Thyroid gland (tissue), 4 donors: ENCODE data around the gene IGFBP5. TPM values are rescaled to one million over a fixed set of nuclear protein-coding genes. Genes with fewer than 3 reads are reported as not detected.
A peak's percentile ranks its signal among the peaks of the same experiment; 100 is the strongest.

Source experiments
- DNase-seq, 2 donors: peaks; one replicate each; pipeline ENCODE4 v3.0.0-alpha.2; 2019
- H3K27ac ChIP-seq, 3 donors: fragments of 200-600 bp; sonication (generic); 1 replicate in 2 of 3; 2 replicates in 1 of 3; pipeline ENCODE4 v1.5.1; 2016 to 2019; ENCODE audit warnings: mild to moderate bottlenecking in 1 of 3, moderate library complexity in 1 of 3
- H3K27me3 ChIP-seq: fragments of 200-600 bp; sonication (generic); one replicate; pipeline ENCODE4 v1.5.1; 2019
- H3K36me3 ChIP-seq, 2 donors: fragments of 200-600 bp; sonication (generic); one replicate each; pipeline ENCODE4 v1.5.1; 2016 to 2019
- H3K4me1 ChIP-seq, 2 donors: fragments of 200-600 bp; sonication (generic); one replicate each; pipeline ENCODE4 v1.5.1; 2017 to 2019
- H3K4me3 ChIP-seq, 3 donors: fragments of 200-600 bp; sonication (generic); replicated peaks in 1 of 3; 1 replicate in 2 of 3; 2 replicates in 1 of 3; pipeline ENCODE4 v1.5.1; 2016; ENCODE audit warnings: mild to moderate bottlenecking in 1 of 3
- H3K9me3 ChIP-seq: fragments of 200-600 bp; sonication (generic); one replicate; pipeline ENCODE4 v1.5.1; 2017
- CTCF ChIP-seq, 6 experiments: fragments of 200-600 bp in 3 of 6; fragments of 450-650 bp in 3 of 6; sonication (generic) in 3 of 6; IDR thresholded peaks; one replicate each; pipeline ENCODE4 v1.5.1; 2016 to 2019; ENCODE audit warnings: antibody characterized with exemption in 6 of 6, mild to moderate bottlenecking in 2 of 6, inconsistent platforms in 1 of 6, moderate library complexity in 1 of 6
- POLR2A ChIP-seq, 2 donors: fragments of 450-650 bp; IDR thresholded peaks; one replicate each; pipeline ENCODE4 v1.6.1; 2017; ENCODE audit warnings: antibody characterized with exemption in 2 of 2, mild to moderate bottlenecking in 2 of 2, moderate library complexity in 1 of 2
- WGBS, 2 donors: methylation state at CpG; one replicate each; pipeline ENCODE4 v1.1.5; 2017; 5-methylcytosine and 5-hydroxymethylcytosine counted together
- intact Hi-C: fragments of 100-400 bp; cut with DNase I; formaldehyde crosslinking; loops from one replicate; pipeline ENCODE4 v1.15.1; 2023
- total RNA-seq, 4 donors: library from RNA; depleted of rRNA; stranded (reverse); fragments of >200 nt; gene quantifications; one replicate each; pipeline ENCODE4 v1.2.3, GENCODE V29; 2016

Gene IGFBP5
- total RNA-seq, 4 donors from 2014 or later: 704 to 1,519 (median 952) TPM

DNA sequence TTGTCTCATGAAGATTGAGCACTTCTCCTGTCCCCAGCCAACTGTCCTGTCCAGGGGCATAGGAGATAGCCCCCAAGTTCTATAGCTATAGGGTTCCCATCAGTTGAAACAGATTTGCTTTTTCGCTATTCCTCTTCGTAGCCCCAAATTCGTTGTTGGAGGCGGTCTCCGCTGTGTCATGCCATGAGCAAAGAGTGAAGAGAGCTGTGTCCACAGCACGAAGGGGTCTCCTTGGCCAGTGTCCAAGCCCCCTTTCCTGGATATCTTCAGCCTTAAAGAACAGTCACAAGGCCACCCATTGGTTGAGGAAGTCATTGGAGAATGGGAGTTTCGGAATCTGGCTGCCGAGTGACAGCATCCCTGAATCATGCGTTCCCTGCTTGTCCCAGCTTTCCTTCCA is 21.0 kb downstream of the IGFBP5 start:
- no peaks in the 10 kb centered on the region for H3K4me1 ChIP-seq
- 88 to 89% methylated on average over 9 of the region's 9 CpGs for WGBS, 2 donors
- H3K27ac ChIP-seq: no peak overlapping the region
- H3K9me3 ChIP-seq: no peaks in the 10 kb centered on the region
- no peak overlapping the region for H3K4me3 ChIP-seq
- peaks cover 54 to 64% of the 10 kb centered on the region in 2 donors for H3K36me3 ChIP-seq
- TF ChIP-seq POLR2A (IDR thresholded peaks at IDR 0.05): peak in 1 of 2 donors; percentile 19
- no peak for TF ChIP-seq CTCF (IDR thresholded peaks at IDR 0.05)
- intact Hi-C loops: no loop called here
- no peaks in the 10 kb centered on the region for H3K27me3 ChIP-seq
- no peak for DNase-seq

DNA sequence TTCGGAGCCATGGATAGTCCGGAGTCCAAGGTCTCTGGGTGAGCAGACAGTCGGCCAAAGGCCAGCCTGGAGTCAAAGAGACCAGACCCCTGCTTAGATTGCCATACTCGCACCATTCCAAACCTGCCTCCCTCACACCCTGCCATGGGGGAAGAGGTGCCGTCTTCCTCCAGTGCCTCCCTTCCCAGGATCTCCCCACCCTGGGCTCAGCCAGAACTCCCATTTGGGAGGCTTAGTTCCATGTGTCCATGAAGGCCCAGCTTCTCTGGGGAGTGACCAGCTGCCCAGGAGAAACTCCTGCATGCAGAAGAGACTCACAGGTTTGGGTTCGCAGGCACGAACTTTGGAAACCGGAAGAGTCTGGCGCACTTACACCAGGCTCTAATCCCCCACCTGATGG is 21.7 kb downstream of the IGFBP5 start:
- 93 to 96% methylated on average over 9 of the region's 9 CpGs for WGBS, 2 donors
- H3K4me1 ChIP-seq: no peaks in the 10 kb centered on the region
- H3K9me3 ChIP-seq: no peaks in the 10 kb centered on the region
- H3K27ac ChIP-seq: no peak overlapping the region
- DNase-seq: no peak
- no peaks in the 10 kb centered on the region for H3K27me3 ChIP-seq
- H3K36me3 ChIP-seq: peaks cover 47 to 56% of the 10 kb centered on the region in 2 donors
- TF ChIP-seq CTCF (IDR thresholded peaks at IDR 0.05) (no peak), POLR2A (IDR thresholded peaks at IDR 0.05) (no peak)
- intact Hi-C loops: no loop called here
- no peak overlapping the region for H3K4me3 ChIP-seq

DNA sequence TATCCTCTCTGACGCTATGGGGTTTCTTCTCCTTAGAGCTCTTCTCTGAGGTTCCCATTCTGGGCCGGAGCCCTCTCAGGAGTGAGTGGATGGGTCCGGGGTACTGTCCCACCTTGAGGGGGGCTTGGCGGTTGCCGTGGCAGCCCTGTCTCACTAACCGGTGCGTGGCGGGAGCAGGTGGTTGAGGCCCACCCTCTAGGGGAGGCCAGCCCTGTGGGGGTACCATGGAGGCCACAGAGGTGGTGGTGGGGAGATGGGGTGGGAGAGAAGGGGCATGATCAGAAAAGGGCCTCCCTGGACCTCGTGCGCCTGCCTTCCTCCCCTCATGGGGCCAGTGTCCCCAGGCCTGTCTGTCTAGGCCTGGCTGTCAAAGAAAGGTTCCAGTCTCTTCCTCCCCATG is 22.3 kb downstream of the IGFBP5 start:
- Histone ChIP-seq H3K9me3 (no peaks in the 10 kb centered on the region), H3K27ac (no peak overlapping the region), H3K36me3 (peaks cover 41 to 51% of the 10 kb centered on the region in 2 donors), H3K4me3 (no peak overlapping the region), H3K27me3 (no peaks in the 10 kb centered on the region), H3K4me1 (no peaks in the 10 kb centered on the region)
- intact Hi-C loops: no loop called here
- TF ChIP-seq CTCF (IDR thresholded peaks at IDR 0.05) (no peak), POLR2A (IDR thresholded peaks at IDR 0.05) (no peak)
- DNase-seq: no peak
- 83 to 90% methylated on average over 10 of the region's 10 CpGs for WGBS, 2 donors

DNA sequence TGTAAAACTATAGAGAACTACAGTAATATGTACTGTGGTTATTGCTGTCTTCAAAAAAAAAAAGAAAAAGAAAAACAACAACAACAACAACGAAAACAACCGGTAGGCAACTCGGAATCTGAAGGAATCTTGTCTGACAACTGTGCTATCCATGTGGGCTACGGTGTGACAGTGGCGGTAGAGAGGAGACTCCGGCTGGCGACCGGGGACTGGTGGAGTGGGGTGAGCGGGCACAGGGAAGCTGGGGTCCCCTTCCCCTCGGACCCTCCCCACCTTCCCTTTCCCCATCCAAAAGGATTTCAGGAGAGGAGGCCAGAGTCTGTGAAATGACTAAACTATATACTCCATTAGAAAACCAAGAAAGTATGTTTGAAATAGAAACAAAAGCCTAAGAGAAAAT is 22.9 kb downstream of the IGFBP5 start:
- TF ChIP-seq POLR2A (IDR thresholded peaks at IDR 0.05) (no peak), CTCF (IDR thresholded peaks at IDR 0.05) (no peak)
- 89 to 92% methylated on average over 10 of the region's 10 CpGs for WGBS, 2 donors
- H3K4me1 ChIP-seq: no peaks in the 10 kb centered on the region
- no peak overlapping the region for H3K4me3 ChIP-seq
- intact Hi-C loops: no loop called here
- no peak overlapping the region for H3K27ac ChIP-seq
- H3K27me3 ChIP-seq: no peaks in the 10 kb centered on the region
- H3K9me3 ChIP-seq: no peaks in the 10 kb centered on the region
- H3K36me3 ChIP-seq: peaks cover 35 to 45% of the 10 kb centered on the region in 2 donors
- DNase-seq: no peak

DNA sequence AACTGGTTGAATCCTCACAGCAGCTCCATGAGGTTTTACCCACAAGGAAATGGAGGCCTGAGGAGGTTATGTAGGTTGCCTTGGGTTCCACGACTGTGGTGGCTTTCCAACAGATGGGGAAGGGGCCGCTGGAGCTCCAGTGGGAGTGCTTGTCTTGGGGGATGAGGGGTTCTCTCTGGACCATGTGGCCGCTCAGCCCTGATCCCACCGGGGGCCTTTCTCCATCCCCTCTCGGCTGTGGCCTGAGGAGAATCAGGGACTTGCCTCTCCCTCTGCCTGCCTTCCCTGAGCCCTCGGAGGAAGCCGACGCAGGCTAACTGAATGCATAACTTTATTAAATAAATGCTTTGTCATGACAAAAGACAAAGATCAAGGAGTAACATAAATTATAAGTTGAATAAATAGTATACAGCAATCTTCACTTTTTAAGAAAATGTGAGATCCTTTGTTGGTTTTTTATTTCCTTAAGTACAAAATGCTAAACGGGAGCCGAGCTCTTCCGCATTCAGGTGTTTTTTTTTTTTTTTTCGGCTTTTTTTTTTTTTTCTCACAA is 23.5 kb downstream of the IGFBP5 start:
- intact Hi-C loops: no loop called here
- Histone ChIP-seq H3K4me3 (no peak overlapping the region), H3K27me3 (no peaks in the 10 kb centered on the region), H3K27ac (no peak overlapping the region), H3K36me3 (peaks cover 29 to 39% of the 10 kb centered on the region in 2 donors), H3K9me3 (no peaks in the 10 kb centered on the region), H3K4me1 (no peaks in the 10 kb centered on the region)
- DNase-seq: no peak
- TF ChIP-seq POLR2A (IDR thresholded peaks at IDR 0.05): peak in 1 of 2 donors; percentile 6
- no peak for TF ChIP-seq CTCF (IDR thresholded peaks at IDR 0.05)
- WGBS, 2 donors: 81 to 88% methylated on average over 12 of the region's 12 CpGs
